Measurements from ENCODE around the gene LIMA1. TPM values are rescaled to one million over a fixed set of nuclear protein-coding genes. Genes with fewer than 3 reads are reported as not detected.

Gene LIMA1
- total RNA-seq, 2 donors from 2014 or later, result 20.1 to 26.0 TPM

DNA sequence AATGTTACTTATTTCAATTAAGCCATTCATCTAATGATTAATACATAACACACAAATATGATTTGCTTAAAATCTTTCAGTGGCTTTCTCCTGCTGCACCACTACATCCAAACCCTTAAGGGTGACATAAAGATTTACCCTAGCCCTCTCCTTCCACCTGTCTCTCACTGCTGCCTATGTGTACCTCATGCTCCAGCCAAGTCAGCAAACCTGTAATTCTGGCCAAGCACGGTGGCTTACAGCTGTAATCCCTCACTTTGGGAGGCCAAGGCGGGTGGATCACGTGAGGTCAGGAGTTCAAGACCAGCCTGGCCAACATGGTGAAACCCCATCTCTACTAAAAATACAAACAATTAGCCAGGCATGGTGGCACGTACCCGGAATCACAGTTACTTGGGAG is 84.5 kb downstream of the LIMA1 start:
- H3K9me3 ChIP-seq (ENCODE audit: control insufficient read depth, low read length), result no peaks in the 10 kb centered on the region
- Mint-ChIP-seq H3K36me3 (ENCODE audit: low read depth) (peaks cover 44% of the 10 kb centered on the region), H3K9me3 (no peaks in the 10 kb centered on the region), H3K4me1 (peaks cover 12% of the 10 kb centered on the region), H3K27me3 (ENCODE audit: insufficient read depth) (no peaks in the 10 kb centered on the region), H3K4me3 (no peak overlapping the region), H3K27ac (no peak overlapping the region)
- TF ChIP-seq, protein P1, sequence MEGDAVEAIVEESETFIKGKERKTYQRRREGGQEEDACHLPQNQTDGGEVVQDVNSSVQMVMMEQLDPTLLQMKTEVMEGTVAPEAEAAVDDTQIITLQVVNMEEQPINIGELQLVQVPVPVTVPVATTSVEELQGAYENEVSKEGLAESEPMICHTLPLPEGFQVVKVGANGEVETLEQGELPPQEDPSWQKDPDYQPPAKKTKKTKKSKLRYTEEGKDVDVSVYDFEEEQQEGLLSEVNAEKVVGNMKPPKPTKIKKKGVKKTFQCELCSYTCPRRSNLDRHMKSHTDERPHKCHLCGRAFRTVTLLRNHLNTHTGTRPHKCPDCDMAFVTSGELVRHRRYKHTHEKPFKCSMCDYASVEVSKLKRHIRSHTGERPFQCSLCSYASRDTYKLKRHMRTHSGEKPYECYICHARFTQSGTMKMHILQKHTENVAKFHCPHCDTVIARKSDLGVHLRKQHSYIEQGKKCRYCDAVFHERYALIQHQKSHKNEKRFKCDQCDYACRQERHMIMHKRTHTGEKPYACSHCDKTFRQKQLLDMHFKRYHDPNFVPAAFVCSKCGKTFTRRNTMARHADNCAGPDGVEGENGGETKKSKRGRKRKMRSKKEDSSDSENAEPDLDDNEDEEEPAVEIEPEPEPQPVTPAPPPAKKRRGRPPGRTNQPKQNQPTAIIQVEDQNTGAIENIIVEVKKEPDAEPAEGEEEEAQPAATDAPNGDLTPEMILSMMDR (conservative IDR thresholded peaks at IDR 0.05), result no peak
- H3K27me3 ChIP-seq (ENCODE audit: control insufficient read depth, insufficient read depth, low read length, poor library complexity, severe bottlenecking), result no peaks in the 10 kb centered on the region
- no peaks in the 10 kb centered on the region for H3K4me1 ChIP-seq (ENCODE audit: control insufficient read depth, insufficient read depth, low read length)
- H3K9ac ChIP-seq (ENCODE audit: extremely low read depth, low read length, poor library complexity, severe bottlenecking), result no peak overlapping the region
- DNase-seq, result no peak
- 99 to 100% methylated on average over 5 of the region's 5 CpGs for WGBS, 2 experiments (ENCODE audit: insufficient coverage in 1 of 2, insufficient read length in 1 of 2)
- peaks cover 74% of the 10 kb centered on the region for H3K36me3 ChIP-seq (ENCODE audit: control insufficient read depth, insufficient read depth, low read length)
- H3K27ac ChIP-seq (ENCODE audit: low read depth, low read length), result no peak overlapping the region
- no peak overlapping the region for H3K4me3 ChIP-seq (ENCODE audit: low read length)

DNA sequence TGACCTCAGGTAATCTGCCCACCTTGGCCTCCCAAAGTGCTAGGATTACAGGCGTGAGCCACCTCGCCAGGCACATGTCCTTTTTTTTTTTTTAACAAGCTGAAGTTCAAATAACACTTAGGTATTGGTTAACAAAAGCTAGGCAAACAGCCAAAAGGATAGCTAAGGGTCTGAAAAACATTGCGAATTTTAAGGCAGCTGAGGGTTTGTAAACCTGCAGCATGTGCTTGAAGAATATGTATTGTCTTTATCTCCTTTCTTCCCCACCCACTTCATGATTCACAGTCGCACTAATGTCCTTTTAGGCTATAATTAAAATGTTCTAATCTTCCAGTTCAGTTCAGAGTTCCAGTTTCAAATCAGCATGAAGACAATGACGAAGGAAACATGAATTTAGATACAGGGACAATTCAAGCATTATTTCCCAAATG is 86.0 kb downstream of the LIMA1 start:
- Histone ChIP-seq H3K9me3 (ENCODE audit: control insufficient read depth, low read length) (no peaks in the 10 kb centered on the region), H3K27me3 (ENCODE audit: control insufficient read depth, insufficient read depth, low read length, poor library complexity, severe bottlenecking) (no peaks in the 10 kb centered on the region), H3K27ac (ENCODE audit: low read depth, low read length) (no peak overlapping the region), H3K4me1 (ENCODE audit: control insufficient read depth, insufficient read depth, low read length) (no peaks in the 10 kb centered on the region), H3K36me3 (ENCODE audit: control insufficient read depth, insufficient read depth, low read length) (peaks cover 68% of the 10 kb centered on the region), H3K4me3 (ENCODE audit: low read length) (no peak overlapping the region), H3K9ac (ENCODE audit: extremely low read depth, low read length, poor library complexity, severe bottlenecking) (no peak overlapping the region)
- Mint-ChIP-seq H3K4me1 (peaks cover 8% of the 10 kb centered on the region), H3K9me3 (no peaks in the 10 kb centered on the region), H3K27me3 (ENCODE audit: insufficient read depth) (no peaks in the 10 kb centered on the region), H3K36me3 (ENCODE audit: low read depth) (peaks cover 46% of the 10 kb centered on the region), H3K27ac (no peak overlapping the region), H3K4me3 (no peak overlapping the region)
- DNase-seq, result no peak
- 91 to 93% methylated on average over 5 of the region's 5 CpGs for WGBS, 2 experiments (ENCODE audit: insufficient coverage in 1 of 2, insufficient read length in 1 of 2)
- TF ChIP-seq, protein P1 (conservative IDR thresholded peaks at IDR 0.05), result no peak

DNA sequence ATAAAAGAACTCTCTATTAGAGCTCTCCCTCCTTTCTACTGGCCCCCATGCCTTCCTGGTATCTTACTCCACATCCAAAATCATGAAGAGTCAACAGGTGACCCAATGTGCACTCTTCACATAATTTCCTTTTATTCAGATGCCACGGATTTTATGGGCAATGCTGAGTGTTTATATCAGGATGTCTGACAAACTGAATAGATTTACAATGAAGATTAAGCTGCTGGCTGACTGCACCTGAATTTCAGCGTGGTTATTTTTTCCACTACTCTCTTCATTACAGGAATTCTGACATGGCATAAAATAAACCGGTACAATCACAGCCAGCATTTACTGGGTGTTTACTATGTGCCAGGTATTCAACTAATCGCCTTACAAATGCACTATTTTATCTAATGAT is 86.8 kb downstream of the LIMA1 start:
- peaks cover 46% of the 10 kb centered on the region for H3K36me3 Mint-ChIP-seq (ENCODE audit: low read depth)
- WGBS, 2 experiments (ENCODE audit: insufficient coverage in 1 of 2, insufficient read length in 1 of 2), result 100% methylated on average over 2 to 4 of the region's 4 CpGs
- no peaks in the 10 kb centered on the region for H3K4me1 ChIP-seq (ENCODE audit: control insufficient read depth, insufficient read depth, low read length)
- H3K9me3 Mint-ChIP-seq, result no peaks in the 10 kb centered on the region
- no peak overlapping the region for H3K27ac ChIP-seq (ENCODE audit: low read depth, low read length)
- TF ChIP-seq, protein P1 (conservative IDR thresholded peaks at IDR 0.05), result no peak
- DNase-seq, result no peak
- peaks cover 3% of the 10 kb centered on the region for H3K4me1 Mint-ChIP-seq
- no peaks in the 10 kb centered on the region for H3K27me3 Mint-ChIP-seq (ENCODE audit: insufficient read depth)
- no peak overlapping the region for H3K4me3 ChIP-seq (ENCODE audit: low read length)
- no peaks in the 10 kb centered on the region for H3K9me3 ChIP-seq (ENCODE audit: control insufficient read depth, low read length)
- H3K4me3 Mint-ChIP-seq, result no peak overlapping the region
- H3K36me3 ChIP-seq (ENCODE audit: control insufficient read depth, insufficient read depth, low read length), result peaks cover 64% of the 10 kb centered on the region
- H3K27ac Mint-ChIP-seq, result no peak overlapping the region
- no peaks in the 10 kb centered on the region for H3K27me3 ChIP-seq (ENCODE audit: control insufficient read depth, insufficient read depth, low read length, poor library complexity, severe bottlenecking)
- no peak overlapping the region for H3K9ac ChIP-seq (ENCODE audit: extremely low read depth, low read length, poor library complexity, severe bottlenecking)
